Measurements from ENCODE around the gene CLDN18. TPM values are rescaled to one million over a fixed set of nuclear protein-coding genes. Genes with fewer than 3 reads are reported as not detected.

Gene CLDN18
- total and polyA plus RNA-seq, 12 donors, result 0.01 TPM; not detected in 11

GRCh38 chr3:137988982-137989381 lies 21.0 kb upstream of the CLDN18 start:
- no peaks in the 10 kb centered on the region for H3K4me1 ChIP-seq
- no peak for ATAC-seq
- H3K36me3 ChIP-seq, result no peaks in the 10 kb centered on the region
- no peak overlapping the region for H3K27ac ChIP-seq
- 62 to 70% methylated on average over 3 of the region's 3 CpGs for WGBS, 2 donors
- intact Hi-C loops (cut with DNase I), result no loop called here
- no peak for DNase-seq
- no peak overlapping the region for H3K4me3 ChIP-seq
- H3K9me3 ChIP-seq, result peaks cover 0 to 10% (median 3%) of the 10 kb centered on the region in 11 donors
- TF ChIP-seq, protein P1, sequence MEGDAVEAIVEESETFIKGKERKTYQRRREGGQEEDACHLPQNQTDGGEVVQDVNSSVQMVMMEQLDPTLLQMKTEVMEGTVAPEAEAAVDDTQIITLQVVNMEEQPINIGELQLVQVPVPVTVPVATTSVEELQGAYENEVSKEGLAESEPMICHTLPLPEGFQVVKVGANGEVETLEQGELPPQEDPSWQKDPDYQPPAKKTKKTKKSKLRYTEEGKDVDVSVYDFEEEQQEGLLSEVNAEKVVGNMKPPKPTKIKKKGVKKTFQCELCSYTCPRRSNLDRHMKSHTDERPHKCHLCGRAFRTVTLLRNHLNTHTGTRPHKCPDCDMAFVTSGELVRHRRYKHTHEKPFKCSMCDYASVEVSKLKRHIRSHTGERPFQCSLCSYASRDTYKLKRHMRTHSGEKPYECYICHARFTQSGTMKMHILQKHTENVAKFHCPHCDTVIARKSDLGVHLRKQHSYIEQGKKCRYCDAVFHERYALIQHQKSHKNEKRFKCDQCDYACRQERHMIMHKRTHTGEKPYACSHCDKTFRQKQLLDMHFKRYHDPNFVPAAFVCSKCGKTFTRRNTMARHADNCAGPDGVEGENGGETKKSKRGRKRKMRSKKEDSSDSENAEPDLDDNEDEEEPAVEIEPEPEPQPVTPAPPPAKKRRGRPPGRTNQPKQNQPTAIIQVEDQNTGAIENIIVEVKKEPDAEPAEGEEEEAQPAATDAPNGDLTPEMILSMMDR (IDR thresholded peaks at IDR 0.05), result no peak
- no peaks in the 10 kb centered on the region for H3K27me3 ChIP-seq

DNA sequence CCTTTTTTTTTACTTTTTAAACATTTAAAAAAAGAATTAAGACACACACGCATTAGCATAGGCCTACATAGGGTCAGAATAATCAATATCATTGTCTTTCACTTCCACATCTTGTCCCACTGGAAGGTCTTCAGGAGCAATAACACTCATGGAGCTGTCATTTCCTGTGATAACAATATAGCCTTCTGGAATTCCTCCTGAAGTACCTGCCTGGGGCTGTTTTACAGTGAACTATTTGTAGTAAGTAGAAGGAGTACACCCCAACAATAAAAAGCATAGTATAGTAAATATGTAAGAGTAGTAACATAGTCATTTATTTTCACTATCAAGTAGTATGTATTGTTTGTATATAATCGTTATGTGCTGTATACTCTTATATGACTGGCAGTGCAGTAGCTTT lies 19.5 kb upstream of the CLDN18 start:
- Histone ChIP-seq H3K4me3 (no peak overlapping the region), H3K9me3 (peaks cover 0 to 25% (median 9%) of the 10 kb centered on the region in 11 donors), H3K4me1 (no peaks in the 10 kb centered on the region), H3K27ac (no peak overlapping the region), H3K27me3 (no peaks in the 10 kb centered on the region), H3K36me3 (no peaks in the 10 kb centered on the region)
- ATAC-seq, result no peak
- DNase-seq, result no peak
- TF ChIP-seq, protein P1 (IDR thresholded peaks at IDR 0.05), result no peak
- WGBS, 2 donors, result 77 to 84% methylated on average over 2 of the region's 2 CpGs
- intact Hi-C loops (cut with DNase I), result no loop called here

GRCh38 chr3:137992592-137992991 lies 17.4 kb upstream of the CLDN18 start:
- no peaks in the 10 kb centered on the region for H3K36me3 ChIP-seq
- H3K27me3 ChIP-seq, result peaks cover 0 to 4% (median 0%) of the 10 kb centered on the region in 7 donors
- no peaks in the 10 kb centered on the region for H3K4me1 ChIP-seq
- TF ChIP-seq, protein P1 (IDR thresholded peaks at IDR 0.05), result no peak
- DNase-seq (no peak), ATAC-seq (no peak)
- H3K4me3 ChIP-seq, result no peak overlapping the region
- intact Hi-C loops (cut with DNase I), result no loop called here
- peaks cover 0 to 26% (median 9%) of the 10 kb centered on the region in 11 donors for H3K9me3 ChIP-seq
- WGBS, 2 donors, result 66% methylated on average over 4 of the region's 4 CpGs
- H3K27ac ChIP-seq, result no peak overlapping the region

GRCh38 chr3:137998121-137999042 lies 11.6 kb upstream of the CLDN18 start:
- Histone ChIP-seq H3K36me3 (no peaks in the 10 kb centered on the region), H3K4me1 (no peaks in the 10 kb centered on the region), H3K9me3 (peaks cover 0 to 21% (median 9%) of the 10 kb centered on the region in 11 donors), H3K27ac (no peak overlapping the region), H3K27me3 (peaks cover 0 to 15% (median 0%) of the 10 kb centered on the region in 7 donors), H3K4me3 (no peak overlapping the region)
- DNase-seq, result no peak
- TF ChIP-seq, protein P1 (IDR thresholded peaks at IDR 0.05), result no peak
- 93 to 95% methylated on average over 18 of the region's 18 CpGs for WGBS, 2 donors
- intact Hi-C loops (cut with DNase I), result no loop called here
- ATAC-seq, result no peak

All from heart right ventricle (tissue), 16 donors.